Measurements from ENCODE around the gene KIAA0513.

Gene KIAA0513

DNA sequence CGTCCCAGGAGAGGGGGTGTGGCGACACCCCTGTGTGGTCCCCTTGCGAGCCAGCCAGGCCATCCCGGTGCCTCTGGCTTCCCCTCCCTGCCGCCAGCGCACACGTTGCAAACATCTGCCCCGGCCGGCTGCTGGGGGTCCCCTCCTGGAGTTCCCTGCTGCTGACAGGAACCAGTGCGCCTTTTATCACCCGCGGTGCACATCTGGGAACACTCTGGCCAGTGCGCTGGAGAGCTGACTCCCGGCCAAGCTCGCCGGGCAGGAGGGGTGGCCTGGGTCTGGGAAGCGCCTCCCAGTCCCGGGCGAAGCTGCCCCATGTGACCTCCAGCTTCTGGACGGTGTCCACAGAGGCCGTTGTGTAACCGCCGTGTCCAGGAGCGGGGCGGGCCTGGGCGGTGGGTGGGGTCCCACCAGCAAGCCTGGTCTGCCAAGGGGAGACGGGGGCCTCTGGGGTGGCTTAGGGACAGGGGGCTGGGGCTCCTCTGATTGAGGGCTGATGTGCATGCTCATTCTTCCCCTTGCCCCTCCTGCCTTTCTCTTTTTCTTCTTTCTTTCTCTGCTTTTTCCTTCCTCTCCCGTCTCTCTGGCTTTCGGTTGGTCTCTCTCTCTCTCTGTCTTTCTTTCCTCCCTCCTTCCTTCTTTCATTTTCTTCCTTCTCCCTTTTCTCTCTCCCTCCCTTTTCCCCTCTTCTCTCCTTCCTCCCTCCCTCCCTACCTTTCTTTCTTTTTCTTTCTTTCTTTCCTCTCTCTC, 109.9 kb downstream of the KIAA0513 start:
- no peak for FAIRE-seq

GRCh38 chr16:85138073-85138824, 110.7 kb downstream of the KIAA0513 start:
- FAIRE-seq: no peak

DNA sequence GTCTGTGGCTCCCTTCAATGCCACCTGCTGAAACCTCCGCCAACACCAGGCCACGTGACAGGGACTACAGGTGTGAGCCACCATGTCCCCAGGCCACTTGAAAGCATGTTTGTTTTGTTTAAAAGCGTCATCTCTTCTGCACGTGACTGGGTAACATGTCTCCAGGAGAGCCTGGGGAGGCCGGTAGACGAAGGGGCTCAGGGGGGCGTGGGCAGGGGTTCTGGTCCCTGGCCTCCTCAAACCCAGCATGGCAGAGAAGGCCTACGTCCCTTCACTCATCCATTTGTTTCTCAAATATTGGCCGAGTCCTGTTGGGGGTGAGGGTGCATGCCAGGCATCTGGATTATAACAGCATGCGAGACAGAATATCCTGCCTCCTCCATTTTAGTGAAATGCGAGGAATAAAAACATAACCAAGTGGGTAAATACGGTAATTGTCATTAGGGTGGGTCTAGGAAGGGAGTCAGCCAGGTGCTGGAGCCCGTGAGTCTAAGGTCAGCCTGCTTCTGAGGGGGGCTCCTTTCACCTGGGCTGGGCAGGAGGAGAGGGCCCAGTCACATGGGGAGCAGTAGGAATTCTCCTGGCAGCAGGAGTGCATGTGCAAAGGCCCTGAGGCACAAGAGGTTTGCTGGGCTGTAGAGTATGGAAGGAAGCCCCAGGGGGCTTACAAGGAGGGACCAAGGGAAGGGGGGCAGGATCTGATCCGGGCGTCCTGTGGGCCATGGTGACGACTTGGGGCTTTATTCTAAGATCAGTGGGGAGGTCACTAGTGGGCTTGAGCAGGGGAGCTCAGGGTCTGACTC, 111.4 kb downstream of the KIAA0513 start:
- FAIRE-seq: no peak

DNA sequence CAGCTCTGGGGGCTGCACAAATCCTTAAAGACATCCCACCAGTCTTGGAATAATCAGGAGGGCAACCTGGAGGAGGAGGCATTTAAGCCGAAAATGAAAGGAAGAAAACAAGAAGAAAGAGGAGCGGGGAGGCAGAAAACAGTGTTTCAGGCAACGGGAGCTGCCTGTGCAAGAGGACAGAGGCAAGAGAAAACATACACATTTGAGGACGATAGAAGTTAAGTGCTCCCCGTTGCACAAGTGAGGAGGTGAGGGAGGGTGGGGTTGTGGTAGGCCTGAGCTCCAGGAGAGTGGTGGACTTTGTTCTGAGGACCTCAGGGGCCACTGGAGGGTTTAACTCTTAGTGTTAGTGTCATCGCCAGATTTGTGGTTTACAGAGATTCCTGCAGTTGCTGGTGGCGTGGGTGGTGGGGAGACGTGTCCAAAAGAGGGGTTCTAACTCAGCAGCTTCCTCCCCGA, 112.3 kb downstream of the KIAA0513 start:
- FAIRE-seq: no peak

DNA sequence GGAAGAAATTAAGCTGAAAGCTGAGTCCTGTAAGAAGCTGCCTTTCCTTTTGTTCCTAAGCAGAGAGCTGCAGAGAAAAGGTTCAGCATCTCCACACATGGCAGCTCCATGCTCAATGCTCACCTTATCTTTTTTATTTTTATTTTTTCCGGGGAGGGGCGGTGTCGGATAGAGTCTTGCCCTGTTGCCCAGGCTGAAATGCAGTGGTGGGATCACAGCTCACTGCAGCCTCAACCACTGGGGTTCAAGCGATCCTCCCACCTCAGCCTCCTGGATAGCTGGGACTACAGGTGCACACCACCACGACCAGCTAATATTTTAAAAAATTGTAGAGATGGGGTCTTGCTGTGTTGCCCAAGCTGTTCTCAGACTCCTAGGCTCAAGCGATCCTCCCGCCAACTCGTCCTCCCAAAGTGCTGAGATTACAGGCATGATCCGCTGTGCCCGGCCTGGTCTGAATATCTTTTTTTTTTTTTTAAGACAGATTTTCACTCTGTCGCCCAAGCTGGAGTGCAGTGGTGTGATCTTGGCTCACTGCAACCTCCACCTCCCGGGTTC, 112.9 kb downstream of the KIAA0513 start:
- no peak for FAIRE-seq

DNA sequence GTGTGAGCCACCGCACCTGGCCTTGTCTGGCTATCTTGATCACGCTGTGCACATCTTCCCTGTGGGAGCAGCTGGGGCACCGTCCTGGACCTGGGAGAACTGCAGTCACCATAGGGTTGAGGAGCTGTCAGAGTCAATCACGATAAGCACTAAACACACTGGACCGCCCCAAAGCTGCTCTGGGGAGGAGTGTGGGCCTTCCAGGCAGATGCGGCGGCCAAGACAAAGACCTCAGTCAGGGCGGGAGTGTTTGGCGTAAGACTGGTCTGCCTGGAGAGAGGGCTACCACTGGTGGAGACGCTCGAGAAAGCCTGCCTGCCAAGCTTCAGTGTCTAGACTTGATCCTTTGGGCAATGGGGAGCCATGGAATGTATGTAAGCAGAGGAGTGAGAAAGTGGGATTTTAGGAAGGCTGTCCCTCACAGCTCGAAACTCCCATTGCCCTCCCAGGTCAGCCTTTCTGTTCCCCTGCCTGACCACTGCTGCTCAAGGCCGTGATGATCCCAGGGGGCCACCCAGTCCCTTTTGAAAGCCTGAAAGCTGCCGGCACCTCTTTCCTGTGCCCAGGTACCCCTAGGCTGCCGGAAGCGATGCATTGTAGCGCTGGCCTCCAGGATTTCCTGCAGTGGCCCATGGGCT, 114.0 kb downstream of the KIAA0513 start:
- no peak for FAIRE-seq

DNA sequence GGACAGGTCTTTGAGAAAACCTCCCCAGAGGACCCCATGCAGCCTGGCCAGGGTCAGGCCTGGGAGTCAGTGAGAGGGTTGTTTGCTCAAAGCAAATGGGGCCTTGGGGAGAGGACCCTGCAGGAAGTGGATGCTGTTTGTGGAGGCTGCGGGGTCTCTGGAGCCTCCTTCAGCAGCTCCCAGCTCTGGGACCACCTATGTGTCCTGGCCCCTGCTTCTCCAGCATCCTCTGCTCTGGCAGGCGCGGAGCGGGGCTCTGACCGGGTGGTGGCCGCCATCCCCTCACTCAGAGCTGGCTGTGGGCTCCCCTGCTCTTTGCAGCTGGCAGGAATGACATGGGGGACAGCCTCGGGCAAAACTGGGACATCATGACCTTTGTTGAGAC, 114.5 kb downstream of the KIAA0513 start:
- FAIRE-seq: no peak

- no peak for FAIRE-seq
These were observed 115.2 kb downstream of the KIAA0513 start for GRCh38 chr16:85142771-85143211.
